GM12872 (cell line): ENCODE results near the gene FGFR2.

Experiments used
- CTCF ChIP-seq: IDR thresholded peaks from 3 replicates; pipeline ENCODE4 v1.5.1; 2011; ENCODE audit warnings: low read depth, mild to moderate bottlenecking, low read length, moderate library complexity; ENCODE audit not compliant: insufficient read depth

Gene FGFR2

GRCh38 chr10:121501796-121502195 is 96.4 kb downstream of the FGFR2 start:
- TF ChIP-seq CTCF = no peak

DNA sequence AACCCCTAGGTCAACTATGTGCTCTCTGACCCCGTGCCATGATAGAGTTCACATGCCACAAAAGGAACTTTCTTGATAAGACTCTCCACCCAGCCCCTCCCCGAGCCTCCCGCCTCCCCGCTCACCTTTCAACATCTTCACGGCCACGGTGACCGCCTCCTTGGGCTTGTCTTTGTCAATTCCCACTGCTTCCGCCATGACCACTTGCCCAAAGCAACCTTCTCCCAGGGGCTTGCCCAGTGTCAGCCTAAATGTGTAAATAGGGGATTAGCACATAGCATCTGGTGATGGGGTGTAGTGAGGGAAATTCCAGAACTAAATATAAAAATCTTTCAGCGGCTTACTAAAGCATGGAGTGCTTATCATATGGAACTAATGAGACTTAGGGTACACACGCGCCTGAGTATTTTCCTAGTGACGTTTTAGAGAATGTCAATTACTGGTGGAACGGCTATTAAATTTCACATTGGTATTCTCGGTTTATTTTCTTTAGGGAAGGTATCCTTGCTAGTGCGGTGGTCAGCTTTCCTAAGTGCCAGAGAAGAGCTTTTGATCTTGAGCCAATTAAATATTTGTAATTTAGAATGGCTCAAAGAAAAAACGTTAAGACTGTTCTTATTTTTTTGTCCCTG is 97.4 kb downstream of the FGFR2 start:
- TF ChIP-seq CTCF = no peak

- no peak; the same call in 2 of the 3 replicates for TF ChIP-seq CTCF
These were observed 100.5 kb downstream of the FGFR2 start for GRCh38 chr10:121497513-121498470.

GRCh38 chr10:121495719-121496118 is 102.5 kb downstream of the FGFR2 start:
- TF ChIP-seq CTCF = no peak

DNA sequence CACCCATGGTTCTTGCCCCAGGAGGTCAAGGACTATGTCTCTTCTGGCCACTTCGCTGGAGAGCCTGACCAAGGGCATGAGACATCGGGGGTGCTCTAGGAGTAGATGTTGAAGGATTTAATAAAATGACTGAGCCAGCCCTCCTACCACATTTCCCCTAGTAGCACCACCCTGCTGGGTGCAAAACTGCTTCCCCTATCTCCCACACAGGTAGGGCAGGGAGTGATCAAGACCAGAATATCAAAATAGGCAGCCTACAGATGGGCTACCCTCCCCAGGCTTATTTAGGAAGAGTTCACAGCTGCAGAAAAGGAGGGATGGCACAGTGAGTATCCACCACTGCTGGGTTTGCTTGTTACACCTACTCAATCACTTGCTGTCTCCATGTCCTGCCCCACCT is 103.9 kb downstream of the FGFR2 start:
- TF ChIP-seq CTCF = no peak

DNA sequence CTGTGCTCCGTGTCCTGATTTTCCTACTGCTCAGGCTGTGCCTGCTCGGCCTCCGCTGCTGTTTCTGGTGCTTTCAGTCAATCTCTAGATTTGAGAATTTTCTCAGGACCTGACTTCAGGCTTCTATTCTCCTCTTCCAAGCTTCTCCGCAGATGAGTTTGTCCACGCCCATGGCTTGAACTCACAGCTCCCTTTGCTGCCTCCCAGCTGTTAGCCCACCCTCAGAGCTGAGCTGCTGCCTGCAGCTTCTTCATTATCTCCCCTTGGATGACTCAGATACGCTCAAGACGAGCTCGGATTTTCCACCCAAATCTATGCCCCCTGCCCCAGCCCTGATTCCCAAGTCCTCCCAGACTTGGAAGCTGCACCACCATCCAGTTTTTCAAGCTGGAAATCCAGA is 104.7 kb downstream of the FGFR2 start:
- TF ChIP-seq CTCF = no peak

DNA sequence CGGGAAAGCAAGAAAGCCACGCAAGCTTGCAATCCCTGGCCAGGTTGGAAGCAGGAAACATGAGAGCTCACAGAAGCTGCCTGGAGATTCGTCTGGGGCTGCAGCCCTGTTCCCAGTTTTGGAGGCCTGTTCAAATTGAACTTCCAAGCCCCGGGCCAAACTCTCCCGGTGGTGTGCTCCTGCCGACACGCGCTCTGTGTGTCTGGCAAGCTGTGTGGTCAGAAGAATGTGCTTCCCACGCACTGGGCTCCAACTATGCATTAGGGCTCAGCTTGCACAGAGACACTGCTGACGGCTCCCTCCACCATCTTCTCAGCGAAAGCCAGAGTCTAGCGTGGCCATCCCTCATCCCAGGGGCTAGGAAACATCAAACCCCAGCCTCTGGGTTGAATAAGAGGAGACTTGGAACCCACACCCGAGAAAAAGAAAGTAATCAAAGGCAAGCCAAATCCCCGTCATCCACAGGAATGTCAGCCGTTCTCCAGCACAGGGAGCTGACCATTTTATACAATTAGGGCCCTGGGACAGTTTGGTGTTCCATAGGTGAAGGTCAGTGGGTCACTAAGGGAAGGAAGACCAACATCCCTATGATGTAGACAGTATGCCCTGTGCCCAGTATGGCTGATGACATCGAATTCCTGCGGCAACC is 107.2 kb downstream of the FGFR2 start:
- TF ChIP-seq CTCF = no peak
